GM23338 (cell line): ENCODE results near the gene DGCR8.
A peak's percentile ranks its signal among the peaks of the same experiment; 100 is the strongest.

Experiments used
- CTCF ChIP-seq, 2 experiments: fragments of 200-600 bp in 1 of 2; sonication (generic) in 1 of 2; conservative IDR thresholded peaks; 2 replicates each; pipeline versions ENCODE4 v1.5.1 to v1.6.1; 2016 to 2017; ENCODE audit warnings: antibody characterized with exemption in 2 of 2, low read depth in 2 of 2, mild to moderate bottlenecking in 2 of 2, moderate library complexity in 1 of 2
- EZH2 ChIP-seq: fragments of 200-600 bp; sonication (generic); IDR thresholded peaks from one replicate; pipeline ENCODE4 v1.8.0; 2017; ENCODE audit warnings: antibody characterized with exemption, mild to moderate bottlenecking, low read depth; ENCODE audit not compliant: unreplicated experiment
- EZH2phosphoT487 ChIP-seq: fragments of 200-600 bp; sonication (generic); IDR thresholded peaks from one replicate; pipeline ENCODE4 v1.8.1; 2018; ENCODE audit warnings: antibody characterized with exemption; ENCODE audit not compliant: unreplicated experiment
- JUNB ChIP-seq: IDR thresholded peaks from one replicate; pipeline ENCODE4 v1.6.1; 2016; ENCODE audit warnings: antibody characterized with exemption; ENCODE audit not compliant: unreplicated experiment
- ZNF114 ChIP-seq: fragments of 250-450 bp; sonication (Bioruptor Pico); IDR thresholded peaks from 2 replicates; pipeline ENCODE4 v1.5.0; 2020; ENCODE audit warnings: mild to moderate bottlenecking, moderate library complexity

GRCh38 chr22:20084547-20085413 lies 4.7 kb downstream of the DGCR8 start:
- TF ChIP-seq ZNF114 (CRISPR knock-in tag): no peak
- TF ChIP-seq EZH2phosphoT487: no peak
- no peak for TF ChIP-seq EZH2
- TF ChIP-seq JUNB: no peak
- peak; percentile 66 to 75 for TF ChIP-seq CTCF (conservative IDR thresholded peaks at IDR 0.05; ENCODE audit: low read depth in 2 of 2)
